Measurements from ENCODE around the gene STK32C.

GRCh38 chr10:132354356-132355094 is 46.8 kb upstream of the STK32C start:
- TF ChIP-seq CTCF (IDR thresholded peaks at IDR 0.05) (no peak), POLR2A (IDR thresholded peaks at IDR 0.05) (no peak)

All from testis (tissue), 2 donors.